SU-DHL-6 (cell line): ENCODE results near the gene IFI44.

Experiments
- EZH2phosphoT487 ChIP-seq: fragments of 200-600 bp; sonication (generic), shearing (Covaris generic); conservative IDR thresholded peaks from 2 replicates; pipeline ENCODE4 v1.6.1; 2018; ENCODE audit warnings: mild to moderate bottlenecking, antibody characterized with exemption, low read length, moderate library complexity, mixed read lengths
- TF ChIP-seq, protein P1 (sequence below): fragments of 200-600 bp; sonication (generic); IDR thresholded peaks from one replicate; pipeline ENCODE4 v1.5.1; 2017; ENCODE audit warnings: antibody characterized with exemption, mild to moderate bottlenecking, low read length, moderate library complexity; ENCODE audit not compliant: insufficient read depth, poor library complexity, severe bottlenecking

DNA sequence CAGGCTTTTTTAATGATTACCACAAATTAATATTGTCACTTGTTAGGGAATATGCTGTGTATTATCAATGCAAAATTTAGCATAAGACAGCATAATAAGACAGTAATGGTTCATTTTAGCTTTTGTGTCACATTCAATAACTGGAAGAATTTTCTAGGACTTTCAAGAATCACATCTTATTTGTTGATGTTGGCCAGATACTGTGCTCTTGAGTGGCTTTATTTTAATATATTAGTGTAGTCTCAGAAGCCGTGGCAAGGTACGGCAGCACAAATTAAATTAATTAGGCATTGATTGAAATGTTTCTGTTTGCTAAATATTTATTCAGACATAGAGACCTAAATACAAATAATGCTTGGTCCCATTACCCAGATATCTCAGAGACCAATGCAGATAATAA lies 19.0 kb upstream of the IFI44 start:
- TF ChIP-seq, protein P1, sequence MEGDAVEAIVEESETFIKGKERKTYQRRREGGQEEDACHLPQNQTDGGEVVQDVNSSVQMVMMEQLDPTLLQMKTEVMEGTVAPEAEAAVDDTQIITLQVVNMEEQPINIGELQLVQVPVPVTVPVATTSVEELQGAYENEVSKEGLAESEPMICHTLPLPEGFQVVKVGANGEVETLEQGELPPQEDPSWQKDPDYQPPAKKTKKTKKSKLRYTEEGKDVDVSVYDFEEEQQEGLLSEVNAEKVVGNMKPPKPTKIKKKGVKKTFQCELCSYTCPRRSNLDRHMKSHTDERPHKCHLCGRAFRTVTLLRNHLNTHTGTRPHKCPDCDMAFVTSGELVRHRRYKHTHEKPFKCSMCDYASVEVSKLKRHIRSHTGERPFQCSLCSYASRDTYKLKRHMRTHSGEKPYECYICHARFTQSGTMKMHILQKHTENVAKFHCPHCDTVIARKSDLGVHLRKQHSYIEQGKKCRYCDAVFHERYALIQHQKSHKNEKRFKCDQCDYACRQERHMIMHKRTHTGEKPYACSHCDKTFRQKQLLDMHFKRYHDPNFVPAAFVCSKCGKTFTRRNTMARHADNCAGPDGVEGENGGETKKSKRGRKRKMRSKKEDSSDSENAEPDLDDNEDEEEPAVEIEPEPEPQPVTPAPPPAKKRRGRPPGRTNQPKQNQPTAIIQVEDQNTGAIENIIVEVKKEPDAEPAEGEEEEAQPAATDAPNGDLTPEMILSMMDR, result no peak
- TF ChIP-seq EZH2phosphoT487, result no peak
